Activated CD8-positive, alpha-beta memory T cell treated with anti-CD3 and anti-CD28 coated beads, Interleukin-2, amount 50 U/mL, for 24 hours (primary cell): Measurements from ENCODE around the gene UBE2R2.
"Not testable (repeated sequence)": the region's sequence is repeated elsewhere in the genome, so short reads cannot be mapped to it uniquely, and the experiment has no call there.

Source experiments
- DNase-seq: peaks from one replicate; pipeline ENCODE4 v3.0.0-alpha.2; 2020; ENCODE audit errors: extremely low read depth

The UBE2R2 gene

DNA sequence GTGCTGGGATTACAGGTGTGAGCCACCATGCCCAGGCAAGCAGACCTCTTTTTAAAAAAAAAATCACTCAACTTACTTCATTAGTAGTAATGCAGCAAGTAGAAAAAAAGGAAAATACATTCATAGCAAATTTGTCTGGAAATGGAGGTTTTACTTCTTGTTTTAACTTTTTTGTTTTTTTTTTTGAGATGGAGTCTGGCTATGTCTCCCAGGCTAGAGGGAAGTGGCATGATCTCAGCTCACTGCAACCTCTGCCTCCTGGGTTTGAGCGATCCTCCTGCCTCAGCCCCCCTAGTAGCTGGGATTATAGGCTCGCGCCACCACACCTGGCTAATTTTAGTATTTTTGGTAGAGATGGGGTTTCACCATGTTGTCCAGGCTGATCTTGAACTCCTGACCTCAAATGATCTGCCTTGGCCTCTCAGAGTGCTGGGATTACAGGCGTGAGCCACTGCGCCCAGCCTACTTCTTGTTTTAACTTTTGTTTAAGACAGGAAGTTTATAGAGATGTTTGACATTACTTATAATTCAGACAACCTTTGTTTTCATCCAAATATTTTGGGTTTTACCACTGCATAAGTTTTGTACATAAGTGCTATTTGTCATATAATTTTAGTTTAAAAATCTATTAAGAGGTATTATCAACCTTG lies 26.5 kb downstream of the UBE2R2 start:
- no peak for DNase-seq

DNA sequence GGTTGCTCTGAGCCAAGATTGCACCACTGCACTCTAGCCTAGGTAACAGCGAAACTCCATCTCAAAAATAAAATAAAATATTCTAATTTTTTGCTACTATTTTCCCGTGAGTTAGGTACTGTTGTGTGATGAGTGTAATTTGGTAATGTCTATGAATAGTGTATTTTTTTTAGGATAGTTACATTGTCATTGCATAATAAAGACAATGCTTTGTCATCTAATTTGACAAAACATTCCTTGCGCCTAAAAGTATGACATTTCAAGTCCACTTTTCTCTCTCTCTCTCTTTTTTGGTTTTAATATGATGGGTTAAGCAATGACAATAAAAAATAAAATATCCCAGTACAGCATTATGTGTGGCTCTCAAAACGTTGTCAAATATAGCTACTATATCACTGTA lies 29.3 kb downstream of the UBE2R2 start:
- no peak for DNase-seq

DNA sequence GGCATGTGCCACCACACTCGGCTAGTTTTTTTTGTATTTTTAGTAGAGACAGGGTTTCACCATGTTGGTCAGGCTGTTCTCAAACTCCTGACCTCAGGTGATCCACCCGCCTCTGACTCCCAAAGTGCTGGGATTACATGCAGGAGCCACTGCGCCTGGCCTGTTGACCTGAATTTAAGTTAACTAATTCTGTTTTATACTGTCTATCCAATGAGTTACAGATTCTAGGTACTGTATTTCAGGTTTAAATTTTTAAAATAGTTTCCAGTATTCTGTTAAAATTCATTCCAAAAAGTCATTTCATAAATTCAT lies 30.9 kb downstream of the UBE2R2 start:
- not testable (repeated sequence) for DNase-seq

DNA sequence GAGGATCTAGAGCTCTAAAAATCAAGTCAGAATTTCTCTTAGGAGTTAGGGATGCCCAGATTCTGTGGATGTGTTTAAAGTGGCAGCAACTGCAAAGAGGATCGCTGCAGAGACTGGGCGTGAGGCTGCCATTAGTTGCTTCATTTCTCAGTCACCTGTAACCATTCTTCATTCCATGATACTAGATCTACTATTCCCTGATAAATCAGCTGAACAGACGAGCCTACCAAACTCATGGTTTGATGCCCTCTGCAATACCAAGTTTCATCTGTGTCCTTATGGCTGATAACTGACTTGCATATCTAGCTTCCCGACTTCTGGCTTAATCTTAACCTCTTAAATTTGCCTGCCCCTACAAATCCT lies 33.3 kb downstream of the UBE2R2 start:
- no peak for DNase-seq

DNA sequence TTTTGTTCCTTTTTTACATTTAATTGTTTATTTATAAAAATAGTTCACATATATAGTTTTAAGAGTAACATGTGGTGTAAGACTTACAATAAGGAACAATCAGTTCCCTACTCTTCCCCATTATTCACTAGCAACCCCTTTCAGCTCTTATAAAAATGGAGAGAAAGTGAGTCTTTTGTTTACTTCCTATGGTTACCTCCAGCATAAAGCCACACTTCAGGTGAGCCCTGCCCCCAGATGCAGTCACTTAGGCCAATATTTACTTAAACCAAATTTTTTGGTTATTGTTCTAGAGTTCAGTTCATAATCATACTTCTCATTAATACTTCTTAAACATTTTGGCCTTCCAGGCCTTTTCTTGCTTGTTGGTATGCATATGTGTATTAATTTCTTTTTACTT lies 33.7 kb downstream of the UBE2R2 start:
- DNase-seq, result no peak

DNA sequence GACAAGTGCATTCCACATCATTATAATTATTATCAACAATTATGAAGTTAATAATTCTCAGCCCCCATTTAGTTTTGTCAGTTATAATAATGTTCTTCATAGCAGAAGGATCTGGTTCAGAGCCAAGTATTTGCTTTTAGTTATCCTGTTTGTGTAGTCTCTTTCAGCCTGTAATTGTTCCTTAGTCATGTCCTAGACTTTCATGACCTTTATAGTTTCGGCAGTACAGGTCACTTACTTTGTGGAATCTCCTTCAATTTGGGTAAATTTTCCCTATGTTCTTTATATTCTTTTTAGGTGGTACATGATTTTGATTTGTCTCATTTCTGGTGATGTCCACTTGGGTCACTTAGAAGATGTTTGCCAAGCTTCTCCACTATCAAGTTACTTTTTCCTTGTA lies 34.3 kb downstream of the UBE2R2 start:
- DNase-seq, result no peak

DNA sequence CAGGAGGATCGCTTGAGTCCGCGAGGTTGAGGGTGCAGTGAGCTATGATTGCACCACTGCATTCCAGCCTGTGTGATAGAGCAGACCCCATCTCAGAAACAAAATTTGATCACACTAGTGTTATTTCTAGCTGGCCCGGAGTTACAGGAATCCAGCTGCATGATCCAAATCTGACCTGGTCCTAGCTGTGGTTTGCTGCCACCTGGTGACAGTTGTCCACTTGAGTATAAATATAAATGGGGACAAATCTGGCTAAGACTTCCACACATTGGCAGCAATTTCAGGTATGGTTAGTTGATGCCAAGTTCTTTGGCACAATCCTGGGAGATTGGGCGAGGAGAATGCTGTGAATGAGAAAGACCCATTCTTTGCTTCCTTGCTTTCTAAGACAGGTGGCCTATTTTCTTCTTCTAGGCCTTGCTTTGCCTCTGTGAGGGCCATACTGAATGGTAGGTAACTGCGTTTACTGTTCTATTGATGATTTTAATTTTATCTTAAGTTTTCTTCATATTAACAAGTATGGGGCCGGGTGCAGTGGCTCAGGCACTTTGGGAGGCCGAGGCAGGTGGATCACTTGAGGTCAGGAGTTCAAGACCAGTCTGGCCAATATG lies 35.4 kb downstream of the UBE2R2 start:
- DNase-seq, result no peak

DNA sequence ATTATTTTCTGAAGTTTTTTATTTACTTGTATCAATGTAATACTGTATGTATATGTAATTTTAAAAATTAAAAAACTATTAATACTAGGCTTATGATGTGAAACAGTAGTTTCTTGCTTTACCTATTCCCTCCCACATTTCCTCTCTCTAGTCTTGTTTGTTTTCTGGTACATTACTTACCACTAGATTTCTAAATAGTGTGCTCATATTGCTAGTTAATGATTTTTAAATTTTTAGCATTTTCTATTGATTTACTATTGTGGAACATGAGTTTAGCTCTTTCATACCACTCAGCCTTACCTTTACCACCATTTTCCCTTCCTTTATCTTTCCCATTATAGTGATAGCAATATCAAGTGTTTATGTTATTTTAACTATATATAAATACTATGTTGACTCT lies 39.3 kb downstream of the UBE2R2 start:
- no peak for DNase-seq

DNA sequence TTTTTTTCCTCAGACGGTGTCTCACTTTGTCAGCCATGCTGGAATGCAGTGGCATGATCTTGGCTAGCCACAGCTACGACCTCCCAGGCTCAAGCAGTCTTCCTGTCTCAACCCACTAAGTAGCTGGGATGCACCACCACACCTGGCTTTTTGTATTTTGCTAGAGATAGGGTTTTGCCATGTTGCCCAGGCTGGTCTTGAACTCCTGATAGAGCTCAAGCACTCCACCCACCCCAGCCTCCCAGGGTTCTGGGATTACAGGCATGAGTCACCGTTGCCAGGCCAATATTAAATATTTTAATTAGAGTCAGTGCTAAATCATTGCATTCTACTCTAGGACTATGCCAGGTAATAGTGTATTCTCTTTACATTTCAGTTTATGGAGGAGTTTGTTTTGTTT lies 41.5 kb downstream of the UBE2R2 start:
- DNase-seq, result no peak

DNA sequence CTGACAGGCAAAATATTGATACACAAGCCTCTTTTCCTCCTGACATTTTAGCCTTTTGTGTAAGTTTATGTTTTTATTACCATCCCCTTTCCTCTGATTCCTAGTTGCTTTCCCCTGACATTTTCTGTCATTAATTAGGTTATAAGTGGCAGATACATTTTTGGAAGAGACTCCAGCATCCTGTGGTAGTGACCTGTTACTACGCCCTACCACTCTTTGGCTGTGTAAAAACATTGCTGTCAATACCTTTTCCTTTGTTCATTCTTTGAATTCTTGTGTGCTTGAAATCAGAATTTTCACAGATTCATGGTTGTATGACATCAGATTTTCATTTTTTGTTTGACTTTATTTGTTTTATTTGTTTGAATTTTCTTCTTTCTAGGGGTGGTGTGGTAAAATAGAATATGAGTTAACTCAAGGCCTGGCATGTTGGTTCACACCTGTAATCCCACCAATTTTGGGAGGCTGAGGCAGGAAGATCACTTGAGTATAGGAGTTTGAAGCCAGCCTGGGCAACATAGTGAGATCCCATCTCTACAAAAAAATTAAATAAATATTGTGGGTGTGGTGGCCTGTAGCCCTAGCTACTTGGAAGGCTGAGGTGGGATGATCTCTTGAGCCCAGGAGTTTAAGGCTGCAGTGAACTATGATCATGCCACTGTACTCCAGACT lies 43.4 kb downstream of the UBE2R2 start:
- no peak for DNase-seq

DNA sequence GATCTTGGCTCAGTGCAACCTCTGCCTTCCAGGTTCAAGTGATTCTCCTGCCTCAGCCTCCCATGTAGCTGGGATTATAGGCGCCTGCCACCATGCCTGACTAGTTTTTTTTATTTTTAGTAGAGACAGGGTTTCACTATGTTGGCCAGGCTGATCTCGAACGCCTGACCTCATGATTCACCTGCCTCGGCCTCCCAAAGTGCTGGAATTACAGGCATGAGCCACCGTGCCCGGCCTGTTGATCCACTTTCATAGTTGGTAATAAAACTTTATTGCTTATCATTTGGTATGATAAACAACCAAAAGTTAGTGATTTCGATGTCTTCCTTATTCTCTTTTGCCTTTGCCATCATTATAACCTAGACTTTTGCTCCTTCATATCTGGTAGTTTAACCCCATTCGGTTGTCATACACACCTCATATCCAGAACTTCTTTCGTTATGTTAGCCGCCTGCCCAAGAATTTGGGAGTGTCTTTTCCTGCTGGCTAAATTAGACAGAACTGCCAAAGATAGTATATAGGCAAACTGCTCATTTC lies 45.0 kb downstream of the UBE2R2 start:
- no peak for DNase-seq

DNA sequence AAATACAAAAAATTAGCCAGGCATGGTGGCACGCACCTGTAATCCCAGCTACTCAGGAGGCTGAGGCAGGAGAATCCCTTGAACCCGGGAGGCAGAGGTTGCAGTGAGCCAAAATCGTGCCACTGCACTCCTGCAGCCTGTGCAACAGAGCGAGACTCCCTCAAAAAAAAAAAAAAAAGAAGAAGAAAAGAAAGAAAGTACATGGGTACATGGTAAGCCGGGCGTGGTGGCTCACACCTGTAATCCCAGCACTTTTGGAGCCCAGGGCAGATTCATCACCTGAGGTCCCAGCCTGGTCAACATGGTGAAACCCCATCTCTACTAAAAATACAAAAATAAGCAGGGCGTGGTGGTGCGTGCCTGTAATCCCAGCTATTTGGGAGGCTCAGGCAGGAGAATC lies 46.1 kb downstream of the UBE2R2 start:
- DNase-seq, result not testable (repeated sequence)

DNA sequence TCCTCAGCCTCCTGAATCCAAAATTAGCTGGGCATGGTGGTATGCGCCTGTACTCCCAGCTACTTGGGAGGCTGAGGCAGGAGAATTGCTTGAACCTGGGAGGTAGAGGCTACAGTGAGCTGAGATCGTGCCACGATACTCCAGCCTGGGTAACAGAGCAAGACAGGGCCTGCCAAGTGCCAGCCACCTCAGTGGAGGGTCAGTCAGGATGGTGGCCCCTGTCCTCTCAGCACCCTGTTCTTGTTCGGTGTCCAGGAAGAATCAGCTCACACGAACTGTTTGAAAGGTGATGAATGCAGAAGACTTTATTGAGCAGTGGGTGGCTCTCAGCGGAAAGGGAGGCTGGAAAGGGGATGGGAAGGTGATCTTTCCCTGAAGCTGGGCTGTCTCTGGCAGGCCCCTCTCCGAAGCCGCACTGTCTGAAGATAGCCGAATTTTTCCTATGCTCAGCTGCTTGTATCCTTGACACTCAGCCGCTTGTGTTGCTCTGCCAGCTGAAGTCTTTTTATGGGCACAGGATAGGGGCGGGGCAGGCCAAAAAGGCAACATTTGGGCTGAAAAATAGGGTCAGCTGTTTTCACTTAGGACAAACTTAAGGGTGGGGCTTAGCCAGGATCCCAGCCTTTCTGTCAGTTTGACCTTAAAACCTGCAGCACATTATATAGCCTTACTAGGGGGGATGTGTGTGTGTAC lies 50.9 kb downstream of the UBE2R2 start:
- DNase-seq, result no peak

DNA sequence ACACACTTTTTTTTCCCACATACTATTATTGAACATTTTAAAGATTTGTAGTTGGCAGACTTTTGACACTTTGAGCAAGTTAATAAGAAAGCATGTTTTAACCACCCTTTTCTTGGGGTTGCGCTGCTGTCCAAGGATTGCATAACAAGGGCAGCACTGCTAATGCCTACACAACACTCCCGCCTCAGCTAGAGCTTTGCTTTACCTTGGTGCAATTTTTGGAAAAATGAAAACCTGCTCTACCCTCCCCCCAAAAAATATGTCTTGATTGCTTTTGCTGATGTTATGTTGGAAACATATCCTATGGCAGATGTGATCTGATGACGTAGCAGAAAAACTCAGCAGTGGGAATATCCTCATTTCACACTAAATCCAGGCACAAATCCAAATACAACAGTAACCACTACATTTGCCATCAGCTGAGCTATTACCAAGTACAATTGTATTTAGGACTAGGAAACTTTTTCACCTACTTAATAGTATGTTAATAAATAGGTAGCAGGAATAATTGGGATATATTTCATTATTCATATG lies 51.5 kb downstream of the UBE2R2 start:
- DNase-seq, result no peak

DNA sequence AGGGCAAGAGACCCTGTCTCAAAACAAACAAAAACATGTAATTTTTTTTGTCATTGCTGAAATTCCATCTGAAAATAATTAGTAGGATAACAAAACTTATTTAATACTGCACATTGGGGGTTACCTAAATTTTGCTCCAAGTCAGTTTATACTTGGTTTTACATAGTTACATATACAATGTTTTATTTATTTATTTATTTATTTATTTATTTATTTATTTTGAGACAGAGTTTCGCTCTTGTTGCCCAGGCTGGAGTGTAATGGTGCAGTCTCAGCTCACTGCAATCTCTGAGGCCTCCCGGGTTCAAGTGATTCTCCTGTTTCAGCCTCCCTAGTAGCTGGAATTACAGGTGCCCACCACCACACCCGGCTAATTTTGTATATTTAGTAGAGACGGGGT lies 52.3 kb downstream of the UBE2R2 start:
- not testable (repeated sequence) for DNase-seq

DNA sequence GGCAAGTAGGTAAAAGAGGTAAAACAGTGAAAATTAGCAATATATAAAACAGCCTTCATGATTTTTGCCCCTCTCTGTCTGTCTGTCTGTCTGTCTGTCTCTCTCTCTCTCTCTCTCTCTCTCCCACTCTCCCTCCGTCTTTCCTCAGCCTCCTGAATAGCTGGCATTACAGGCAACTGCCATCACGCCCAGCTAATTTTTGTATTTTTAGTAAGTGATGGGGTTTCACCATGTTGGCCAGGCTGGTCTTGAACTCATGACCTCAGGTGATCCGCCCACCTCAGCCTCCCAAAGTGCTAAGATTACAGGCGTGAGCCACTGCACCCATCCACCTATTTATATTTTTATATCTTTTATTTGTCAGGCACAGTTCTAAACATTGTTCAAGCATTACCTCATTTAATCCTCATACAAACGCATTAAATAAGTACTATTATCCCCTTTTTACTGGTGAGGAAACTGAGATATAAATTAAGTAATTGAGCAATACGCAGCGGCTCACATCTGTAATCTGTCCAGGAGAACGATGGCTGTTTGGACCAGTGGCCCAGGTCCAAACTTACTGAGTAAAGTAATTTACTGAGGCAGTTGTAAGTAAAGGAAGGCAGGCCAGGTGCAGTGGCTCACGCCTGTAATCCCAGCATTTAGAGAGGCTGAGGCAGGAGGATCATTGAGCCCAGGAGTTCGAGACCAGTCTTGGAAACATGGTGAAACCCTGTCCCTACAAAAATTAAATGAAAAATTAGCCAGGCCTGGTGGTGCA lies 60.9 kb downstream of the UBE2R2 start:
- DNase-seq, result no peak

DNA sequence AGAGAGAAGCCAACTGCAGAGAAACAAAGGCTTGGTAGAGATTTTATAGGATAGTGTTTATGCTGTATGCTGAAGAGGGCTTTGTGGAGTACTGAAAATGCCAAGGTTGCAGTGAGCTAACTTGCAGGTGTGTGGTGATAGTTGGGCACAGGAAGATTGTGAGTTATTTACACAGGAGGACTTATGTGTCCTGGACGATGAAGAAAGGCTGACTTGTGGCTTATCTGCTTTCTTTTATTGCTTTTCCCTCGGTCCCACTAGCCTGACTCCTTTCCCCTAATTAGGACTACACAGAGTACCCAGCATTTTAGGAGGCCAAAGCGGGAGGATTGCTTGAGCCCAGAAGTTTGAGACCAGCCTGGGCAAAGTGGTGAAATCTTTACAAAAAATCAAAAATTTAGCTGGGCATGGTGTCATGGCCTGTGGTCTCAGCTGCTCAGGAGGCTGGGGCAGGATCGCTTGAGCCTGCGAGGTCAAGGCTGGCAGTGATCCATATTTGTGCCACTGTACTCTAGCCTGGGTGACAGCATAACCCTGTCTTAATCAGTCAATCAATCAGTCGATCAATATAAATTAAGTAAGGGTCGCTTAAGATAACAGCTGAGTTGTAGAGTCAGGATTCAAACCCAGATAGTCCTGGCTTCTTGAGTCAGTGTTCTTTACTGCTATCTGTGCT lies 61.9 kb downstream of the UBE2R2 start:
- no peak for DNase-seq

DNA sequence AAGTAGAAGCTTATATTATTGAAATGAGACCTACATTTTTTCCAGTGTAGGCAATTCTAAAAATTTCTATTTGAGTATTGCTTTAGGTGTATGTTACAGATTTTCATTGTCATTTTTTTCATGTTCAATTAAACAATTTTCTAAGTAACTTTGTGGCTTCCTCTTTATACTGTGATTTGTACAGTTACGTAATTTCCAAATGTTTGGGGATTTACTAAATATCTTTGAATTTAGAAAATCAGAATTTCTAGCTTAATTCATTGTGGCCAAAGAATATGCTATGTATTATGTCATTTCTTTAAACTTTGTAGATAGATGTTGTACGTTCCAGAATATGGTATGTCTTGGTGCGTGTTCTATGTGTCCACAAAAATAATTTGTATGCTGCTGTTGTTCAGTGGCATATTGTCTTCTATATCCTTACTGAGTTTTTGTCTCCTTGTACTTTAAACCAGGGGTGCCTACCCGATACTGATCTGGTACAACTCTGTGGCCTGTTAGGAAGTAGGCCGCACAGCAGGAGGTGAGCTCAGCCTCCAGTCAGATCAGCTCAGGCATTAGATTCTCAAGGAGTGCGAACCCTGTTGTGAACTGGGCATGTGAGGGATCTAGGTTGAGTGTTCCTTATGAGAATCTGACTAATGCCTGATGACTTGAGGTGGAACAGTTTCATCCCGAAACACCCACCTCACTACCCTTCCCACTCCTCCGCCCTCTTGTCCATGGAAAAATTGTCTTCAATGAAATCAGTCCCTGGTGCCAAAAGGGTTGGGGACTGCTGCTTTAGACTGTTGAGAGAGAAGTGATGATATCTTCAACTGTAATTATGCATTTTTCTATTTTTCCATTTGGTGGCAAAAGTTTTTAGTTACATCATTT lies 63.5 kb downstream of the UBE2R2 start:
- DNase-seq, result no peak

DNA sequence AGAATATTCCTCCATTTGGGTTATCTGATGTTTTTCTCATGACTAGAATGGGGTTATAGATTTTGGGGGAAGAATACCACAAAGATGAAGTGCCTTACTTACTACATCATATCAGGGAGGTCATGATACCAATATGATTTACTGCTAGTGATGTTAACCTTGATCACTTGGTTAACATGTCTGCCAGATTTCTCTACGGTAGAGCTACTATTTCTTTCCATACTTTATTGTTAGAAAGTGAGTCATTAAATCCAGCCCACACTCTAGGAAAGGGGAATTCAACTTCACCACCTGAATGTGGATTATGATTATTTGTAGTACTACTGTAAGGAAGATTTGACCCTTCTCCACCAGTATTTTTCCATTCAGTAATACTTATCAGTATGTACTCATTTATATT lies 64.7 kb downstream of the UBE2R2 start:
- DNase-seq, result no peak
